GM12878 (cell line): Measurements from ENCODE around the gene SYT8. TPM values are rescaled to one million over a fixed set of nuclear protein-coding genes. Genes with fewer than 3 reads are reported as not detected.

ENCODE experiments used
- ESRRA ChIP-seq: IDR thresholded peaks from 2 replicates; pipeline ENCODE4 v1.6.1; 2012; ENCODE audit warnings: mild to moderate bottlenecking, low read length, improper control_type of control experiment
- HCFC1 ChIP-seq: fragments of 150-350 bp; IDR thresholded peaks from 2 replicates; pipeline ENCODE4 v1.6.1; 2014; ENCODE audit warnings: low read length
- IKZF2 ChIP-seq, 2 experiments: fragments of 450-650 bp; IDR thresholded peaks; 2 replicates each; pipeline ENCODE4 v1.6.1; 2017; ENCODE audit warnings: mild to moderate bottlenecking in 2 of 2, moderate library complexity in 2 of 2
- KLF5 ChIP-seq: fragments of 450-650 bp; IDR thresholded peaks from 2 replicates; pipeline ENCODE4 v1.6.1; 2014; ENCODE audit warnings: mild to moderate bottlenecking; ENCODE audit not compliant: partially characterized antibody
- NFXL1 ChIP-seq: fragments of 450-650 bp; IDR thresholded peaks from 2 replicates; pipeline ENCODE4 v1.6.1; 2017; ENCODE audit warnings: antibody characterized with exemption, mild to moderate bottlenecking, borderline replicate concordance
- NR2C1 ChIP-seq: fragments of 450-650 bp; IDR thresholded peaks from 2 replicates; pipeline ENCODE4 v1.6.1; 2017; ENCODE audit warnings: antibody characterized with exemption, mild to moderate bottlenecking, moderate library complexity
- NRF1 ChIP-seq: conservative IDR thresholded peaks from 2 replicates; pipeline ENCODE4 v1.6.1; 2011; ENCODE audit warnings: mild to moderate bottlenecking, low read depth, low read length, improper control_type of control experiment
- SMAD1 ChIP-seq: fragments of 450-650 bp; IDR thresholded peaks from 2 replicates; pipeline ENCODE4 v1.6.1; 2018; ENCODE audit warnings: mild to moderate bottlenecking, low read depth; ENCODE audit not compliant: partially characterized antibody
- SUZ12 ChIP-seq: fragments of 200-600 bp; sonication (generic); IDR thresholded peaks from one replicate; pipeline ENCODE4 v1.6.1; 2018; ENCODE audit warnings: antibody characterized with exemption, mild to moderate bottlenecking; ENCODE audit not compliant: unreplicated experiment
- ZNF24 ChIP-seq: fragments of 450-650 bp; IDR thresholded peaks from 2 replicates; pipeline ENCODE4 v1.6.1; 2017; ENCODE audit warnings: antibody characterized with exemption, mild to moderate bottlenecking
- ZSCAN29 ChIP-seq: fragments of 450-650 bp; IDR thresholded peaks from 2 replicates; pipeline ENCODE4 v1.6.1; 2017; ENCODE audit warnings: mild to moderate bottlenecking, moderate library complexity
- polyA plus RNA-seq, 11 experiments: library from polyadenylated mRNA; depleted of rRNA in 4 of 11; unstranded in 6 of 11; stranded (reverse) in 5 of 11; fragments of >200 nt; fragmentation: Nextera tagmentation in 4 of 11; fragmentation: Illumina TruSeq in 1 of 11; extraction: Ambion mirVana in 4 of 11; extraction: Trizol in 1 of 11; gene quantifications; 1 replicate in 1 of 11; 2 replicates in 10 of 11; pipeline versions ENCODE4 v1.2.1 to v1.2.3, GENCODE V29; 2011 to 2016; ENCODE audit warnings: inconsistent platforms in 2 of 11, missing spikeins in 2 of 11, low read depth in 1 of 11
- total RNA-seq, 4 experiments: library from RNA; depleted of rRNA in 3 of 4; stranded (reverse); fragments of >200 nt in 3 of 4; fragmentation: Illumina TruSeq in 1 of 4; extraction: Trizol in 1 of 4; gene quantifications; 2 replicates each; pipeline versions ENCODE4 v1.2.1 to v1.2.3, GENCODE V29; 2013 to 2021
- TF ChIP-seq, protein P1 (sequence below): fragments of 450-650 bp; IDR thresholded peaks from 2 replicates; pipeline ENCODE4 v1.6.1; 2017; ENCODE audit warnings: borderline replicate concordance
- TF ChIP-seq, protein P2 (sequence below): IDR thresholded peaks from 2 replicates; pipeline ENCODE4 v1.6.1; 2012; ENCODE audit warnings: low read depth, low read length, improper control_type of control experiment

SYT8 gene
- total and polyA plus RNA-seq, 10 of the 15 experiments (the other 5 are each of a cell fraction or from before 2014, with no cell fraction given) = 0.44 TPM; not detected in 9

DNA sequence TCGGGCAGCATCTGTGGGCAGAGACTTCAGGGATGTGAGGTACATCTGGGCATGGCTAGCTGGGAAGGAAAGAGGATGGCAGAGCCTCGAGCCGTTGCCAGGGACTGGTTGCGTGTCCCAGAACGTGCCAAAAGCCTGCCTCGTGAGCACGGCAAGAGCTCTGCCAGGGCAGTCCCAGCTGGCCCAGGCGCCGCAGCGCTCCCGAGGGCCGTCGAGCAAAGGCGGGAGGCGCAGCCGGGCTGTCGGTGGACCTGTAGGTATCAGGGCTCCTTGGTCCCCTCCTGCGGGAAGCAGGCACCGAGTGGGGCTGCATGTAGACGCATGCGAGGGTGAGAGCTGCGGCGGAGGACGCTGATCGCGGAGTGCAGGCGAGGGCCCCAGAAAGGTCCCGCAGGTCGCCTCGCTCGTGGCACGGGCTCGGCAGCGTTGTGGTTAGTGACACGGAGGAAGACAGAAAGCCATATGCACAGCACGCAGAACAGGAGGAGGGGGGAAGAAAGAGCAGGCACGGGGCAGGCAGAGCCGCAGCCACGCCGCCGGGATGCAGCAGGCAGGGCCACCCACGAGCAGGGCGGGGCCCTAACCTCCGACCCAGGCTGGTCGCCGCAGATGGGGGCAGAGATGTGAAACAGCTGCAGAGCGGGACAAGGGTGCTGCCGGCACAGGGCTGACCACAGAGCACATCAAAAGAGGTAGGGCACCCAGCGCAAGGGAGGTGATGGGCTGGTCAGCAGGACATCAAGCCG is 36.1 kb downstream of the SYT8 start (continued):
- TF ChIP-seq, protein P1, sequence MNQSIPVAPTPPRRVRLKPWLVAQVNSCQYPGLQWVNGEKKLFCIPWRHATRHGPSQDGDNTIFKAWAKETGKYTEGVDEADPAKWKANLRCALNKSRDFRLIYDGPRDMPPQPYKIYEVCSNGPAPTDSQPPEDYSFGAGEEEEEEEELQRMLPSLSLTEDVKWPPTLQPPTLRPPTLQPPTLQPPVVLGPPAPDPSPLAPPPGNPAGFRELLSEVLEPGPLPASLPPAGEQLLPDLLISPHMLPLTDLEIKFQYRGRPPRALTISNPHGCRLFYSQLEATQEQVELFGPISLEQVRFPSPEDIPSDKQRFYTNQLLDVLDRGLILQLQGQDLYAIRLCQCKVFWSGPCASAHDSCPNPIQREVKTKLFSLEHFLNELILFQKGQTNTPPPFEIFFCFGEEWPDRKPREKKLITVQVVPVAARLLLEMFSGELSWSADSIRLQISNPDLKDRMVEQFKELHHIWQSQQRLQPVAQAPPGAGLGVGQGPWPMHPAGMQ = no peak
- TF ChIP-seq KLF5 (no peak), NR2C1 (no peak), NFXL1 (no peak), ESRRA (no peak), IKZF2 (IDR thresholded peaks at IDR 0.05) (no peak), SUZ12 (no peak), NRF1 (no peak), HCFC1 (no peak), ZNF24 (no peak), ZSCAN29 (no peak), SMAD1 (no peak)
- TF ChIP-seq, protein P2, sequence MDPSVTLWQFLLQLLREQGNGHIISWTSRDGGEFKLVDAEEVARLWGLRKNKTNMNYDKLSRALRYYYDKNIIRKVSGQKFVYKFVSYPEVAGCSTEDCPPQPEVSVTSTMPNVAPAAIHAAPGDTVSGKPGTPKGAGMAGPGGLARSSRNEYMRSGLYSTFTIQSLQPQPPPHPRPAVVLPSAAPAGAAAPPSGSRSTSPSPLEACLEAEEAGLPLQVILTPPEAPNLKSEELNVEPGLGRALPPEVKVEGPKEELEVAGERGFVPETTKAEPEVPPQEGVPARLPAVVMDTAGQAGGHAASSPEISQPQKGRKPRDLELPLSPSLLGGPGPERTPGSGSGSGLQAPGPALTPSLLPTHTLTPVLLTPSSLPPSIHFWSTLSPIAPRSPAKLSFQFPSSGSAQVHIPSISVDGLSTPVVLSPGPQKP = no peak
